PC-9 (cell line): Measurements from ENCODE around the gene SYT11. TPM values are rescaled to one million over a fixed set of nuclear protein-coding genes. Genes with fewer than 3 reads are reported as not detected.
A peak's percentile ranks its signal among the peaks of the same experiment; 100 is the strongest.

Source experiments
- BruUV-seq: library from RNA; stranded (reverse); fragments of 400-500 nt; replicated peaks from 2 replicates; lab custom pipeline; 2021; lab: Mats Ljungman, UMichigan
- CTCF ChIA-PET: fragments of 300-600 bp; sonication (Branson Sonifier 250); formaldehyde crosslinking; loops from one replicate; lab custom pipeline; 2022; ENCODE audit warnings: antibody characterized with exemption; lab: Charles Lee
- POLR2A ChIA-PET: fragments of 300-600 bp; sonication (Branson Sonifier 250); formaldehyde crosslinking; loops from one replicate; lab custom pipeline; 2022; ENCODE audit warnings: antibody characterized with exemption; ENCODE audit not compliant: unreplicated experiment; lab: Charles Lee
- DNase-seq, 2 experiments: peaks; one replicate each; pipeline versions ENCODE4 v3.0.0 to v3.0.0-alpha.2; 2015 to 2022; ENCODE audit warnings: mixed read lengths in 1 of 2
- H2AFZ ChIP-seq: fragments of 200-600 bp; sonication (generic); 2 replicates; pipeline ENCODE4 v1.8.1; 2017; ENCODE audit warnings: antibody characterized with exemption
- H3F3A ChIP-seq: fragments of 200-600 bp; sonication (generic); 2 replicates; pipeline ENCODE4 v1.8.1; 2017; ENCODE audit warnings: antibody characterized with exemption, mild to moderate bottlenecking, low read depth; ENCODE audit not compliant: insufficient read depth
- H3K27ac ChIP-seq: fragments of 200-600 bp; sonication (generic); 2 replicates; pipeline ENCODE4 v1.6.1; 2016; ENCODE audit warnings: mixed run types
- H3K27me3 ChIP-seq: fragments of 200-600 bp; sonication (generic); 2 replicates; pipeline ENCODE4 v1.6.1; 2016; ENCODE audit warnings: low read depth, mixed run types; ENCODE audit not compliant: insufficient read depth
- H3K36me3 ChIP-seq: fragments of 200-600 bp; sonication (generic); 2 replicates; pipeline ENCODE4 v1.6.1; 2016; ENCODE audit warnings: low read depth, mixed run types
- H3K4me1 ChIP-seq: fragments of 200-600 bp; sonication (generic); replicated peaks from 2 replicates; pipeline ENCODE4 v1.6.1; 2016; ENCODE audit warnings: mixed run types; ENCODE audit not compliant: insufficient read depth
- H3K4me2 ChIP-seq: fragments of 200-600 bp; sonication (generic); 2 replicates; pipeline ENCODE4 v1.6.1; 2017; ENCODE audit warnings: mixed run types
- H3K4me3 ChIP-seq: fragments of 200-600 bp; sonication (generic); 2 replicates; pipeline ENCODE4 v1.6.1; 2016; ENCODE audit warnings: mixed run types
- H3K79me2 ChIP-seq: fragments of 200-600 bp; sonication (generic); 2 replicates; pipeline ENCODE4 v1.6.1; 2017; ENCODE audit warnings: low read depth, mixed run types
- H3K9me2 ChIP-seq: fragments of 200-600 bp; sonication (generic); 2 replicates; pipeline ENCODE4 v1.8.1; 2017; ENCODE audit warnings: mild to moderate bottlenecking; ENCODE audit not compliant: insufficient read depth
- H3K9me3 ChIP-seq: fragments of 200-600 bp; sonication (generic); 2 replicates; pipeline ENCODE4 v1.8.1; 2016; ENCODE audit warnings: low read depth; ENCODE audit not compliant: insufficient read depth
- H4K20me1 ChIP-seq: fragments of 200-600 bp; sonication (generic); 2 replicates; pipeline ENCODE4 v1.8.1; 2017; ENCODE audit not compliant: insufficient read depth
- EZH2 ChIP-seq: fragments of 200-600 bp; sonication (generic); IDR thresholded peaks from 2 replicates; pipeline ENCODE4 v1.8.0; 2017; ENCODE audit warnings: antibody characterized with exemption, low read depth
- intact Hi-C: fragments of 100-400 bp; cut with micrococcal nuclease; formaldehyde crosslinking; loops from one replicate; pipeline ENCODE4 v1.10.0; 2022; ENCODE audit not compliant: unreplicated experiment
- total RNA-seq: library from RNA; stranded (reverse); gene quantifications from 2 replicates; pipeline ENCODE4 v1.2.3, GENCODE V29; 2021
- TF ChIP-seq, protein P1 (sequence below): fragments of 200-600 bp; sonication (generic); conservative IDR thresholded peaks from 2 replicates; pipeline ENCODE4 v1.6.1; 2017; ENCODE audit warnings: mixed run types, antibody characterized with exemption, mild to moderate bottlenecking, moderate library complexity

The SYT11 gene
- total RNA-seq, 1 experiment from 2014 or later, result 0.09 TPM

DNA sequence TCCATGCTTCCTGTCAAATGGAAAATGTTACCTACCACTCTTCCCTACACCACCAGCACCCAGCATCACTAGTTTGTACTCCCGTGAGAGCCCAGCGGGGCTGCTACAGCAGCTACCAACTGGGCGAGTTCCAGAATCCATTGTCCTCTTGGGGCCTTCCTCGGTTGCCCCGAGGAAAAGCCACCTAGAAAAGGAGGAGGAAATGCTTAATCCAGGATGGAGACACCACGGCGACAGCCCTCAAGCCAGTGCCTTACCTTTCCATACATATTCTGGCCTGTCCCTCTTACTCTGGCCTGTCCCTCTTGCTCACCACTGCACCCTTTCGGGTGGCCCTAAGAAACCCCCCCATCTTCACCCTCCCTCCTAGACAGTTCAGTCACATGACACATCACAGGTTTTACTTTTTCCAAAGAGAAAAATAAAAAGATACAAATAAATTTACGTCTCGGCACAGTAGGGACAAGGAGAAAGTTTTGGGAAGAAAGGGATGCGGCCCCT is 51.3 kb downstream of the SYT11 start:
- TF ChIP-seq EZH2, result no peak
- TF ChIP-seq, protein P1, sequence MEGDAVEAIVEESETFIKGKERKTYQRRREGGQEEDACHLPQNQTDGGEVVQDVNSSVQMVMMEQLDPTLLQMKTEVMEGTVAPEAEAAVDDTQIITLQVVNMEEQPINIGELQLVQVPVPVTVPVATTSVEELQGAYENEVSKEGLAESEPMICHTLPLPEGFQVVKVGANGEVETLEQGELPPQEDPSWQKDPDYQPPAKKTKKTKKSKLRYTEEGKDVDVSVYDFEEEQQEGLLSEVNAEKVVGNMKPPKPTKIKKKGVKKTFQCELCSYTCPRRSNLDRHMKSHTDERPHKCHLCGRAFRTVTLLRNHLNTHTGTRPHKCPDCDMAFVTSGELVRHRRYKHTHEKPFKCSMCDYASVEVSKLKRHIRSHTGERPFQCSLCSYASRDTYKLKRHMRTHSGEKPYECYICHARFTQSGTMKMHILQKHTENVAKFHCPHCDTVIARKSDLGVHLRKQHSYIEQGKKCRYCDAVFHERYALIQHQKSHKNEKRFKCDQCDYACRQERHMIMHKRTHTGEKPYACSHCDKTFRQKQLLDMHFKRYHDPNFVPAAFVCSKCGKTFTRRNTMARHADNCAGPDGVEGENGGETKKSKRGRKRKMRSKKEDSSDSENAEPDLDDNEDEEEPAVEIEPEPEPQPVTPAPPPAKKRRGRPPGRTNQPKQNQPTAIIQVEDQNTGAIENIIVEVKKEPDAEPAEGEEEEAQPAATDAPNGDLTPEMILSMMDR, result no peak
- peaks cover 68% of the 10 kb centered on the region for H3F3A ChIP-seq
- H3K36me3 ChIP-seq, result peaks cover 55% of the 10 kb centered on the region
- no peaks in the 10 kb centered on the region for H3K27me3 ChIP-seq
- peak overlapping the region; percentile 94 for H3K27ac ChIP-seq
- peak overlapping the region; percentile 73 for H3K4me3 ChIP-seq
- POLR2A ChIA-PET, result no interaction called here
- no TSS peak for BruUV-seq
- intact Hi-C loops, result loop anchor here (2.0 to 5.0 kb wide), 2 partner anchors 18 to 53 kb away; partner anchors contain the start of genes GON4L and SYT11
- peaks cover 45% of the 10 kb centered on the region for H3K4me1 ChIP-seq
- CTCF ChIA-PET, result interaction anchor here (0.6 kb wide), 1 partner anchor 259 kb away, joined by 8 read pairs; no protein-coding TSS in a partner anchor
- H3K4me2 ChIP-seq, result peak overlapping the region; percentile 87
- H3K79me2 ChIP-seq, result peaks cover 36% of the 10 kb centered on the region
- peak overlapping the region; percentile 55; the same call in 1 of the 2 replicates for H2AFZ ChIP-seq
- peak in 1 of 2 experiments; percentile 39 for DNase-seq
- H3K9me3 ChIP-seq, result no peaks in the 10 kb centered on the region
- peaks cover 5% of the 10 kb centered on the region for H4K20me1 ChIP-seq
- no peaks in the 10 kb centered on the region for H3K9me2 ChIP-seq

DNA sequence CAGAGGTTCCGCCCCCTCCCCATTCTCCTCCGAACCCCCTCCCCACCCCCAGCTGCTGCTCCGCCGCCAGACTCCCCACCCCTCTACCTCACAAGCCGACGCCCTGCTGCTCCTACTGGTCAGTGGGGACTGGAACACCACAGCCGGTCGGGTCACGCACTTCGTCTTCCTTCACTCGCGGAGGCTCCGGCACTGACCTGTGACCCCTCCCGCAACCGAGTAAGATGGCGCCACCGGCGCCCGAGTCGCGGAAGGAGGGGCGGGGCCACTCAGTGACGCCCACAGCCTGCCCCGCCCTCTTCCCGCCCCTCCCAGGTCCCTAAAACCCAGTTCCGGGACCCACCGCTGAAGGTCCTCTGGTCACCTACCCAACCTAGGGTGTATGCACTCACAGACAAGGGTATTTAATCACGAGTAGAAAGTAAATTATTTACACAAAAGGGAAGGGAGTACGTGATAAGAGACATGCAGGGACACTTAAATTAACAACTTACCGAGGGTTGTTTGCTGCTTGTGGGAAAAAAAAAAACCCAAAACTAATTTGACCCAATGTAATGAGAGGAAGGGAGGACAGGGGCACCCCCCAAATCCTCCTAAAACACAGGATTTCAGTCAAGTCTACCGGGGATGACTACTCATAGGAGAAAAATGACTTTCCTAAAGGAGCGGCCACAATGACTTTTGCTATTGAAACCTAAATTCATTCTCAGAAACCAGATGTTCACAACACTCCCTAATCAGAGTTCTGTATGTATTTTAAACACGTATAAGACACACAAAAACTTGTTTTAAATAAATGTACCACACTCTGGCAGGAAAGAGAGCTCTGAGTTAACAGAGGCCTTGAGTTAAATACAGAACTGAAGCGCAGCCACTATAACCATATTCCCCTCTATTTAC is 52.0 kb downstream of the SYT11 start, which contains the start of gene RIT1:
TSS of gene RIT1 (minus strand) at position 194 of the 900 bp plus-strand sequence. CDS start 588 bp downstream, outside the sequence.
- peaks cover 45% of the 10 kb centered on the region for H3K4me1 ChIP-seq
- H3K27me3 ChIP-seq, result no peaks in the 10 kb centered on the region
- peaks cover 75% of the 10 kb centered on the region for H3F3A ChIP-seq
- BruUV-seq, result TSS peak; percentile 78
- peak within 1 kb of the TSS; percentile 87 for H3K4me2 ChIP-seq
- TF ChIP-seq EZH2, result no peak
- TF ChIP-seq, protein P1, result no peak
- peaks cover 9% of the 10 kb centered on the region for H4K20me1 ChIP-seq
- H3K9me3 ChIP-seq, result no peaks in the 10 kb centered on the region
- no peaks in the 10 kb centered on the region for H3K9me2 ChIP-seq
- H3K27ac ChIP-seq, result peak within 1 kb of the TSS; percentile 94
- intact Hi-C loops, result loop anchor here (2.0 to 5.0 kb wide), 2 partner anchors 19 to 54 kb away; partner anchors contain the start of genes GON4L and SYT11
- CTCF ChIA-PET, result no interaction called here
- POLR2A ChIA-PET, result interaction anchor here (0.7 kb wide), 1 partner anchor 171 kb away, joined by 3 read pairs; no protein-coding TSS in a partner anchor
- peak within 1 kb of the TSS; percentile 73 for H3K4me3 ChIP-seq
- peak; percentile 69 to 81 for DNase-seq
- H3K79me2 ChIP-seq, result peaks cover 36% of the 10 kb centered on the region
- H2AFZ ChIP-seq, result peak within 1 kb of the TSS; percentile 55; the same call in 1 of the 2 replicates
- H3K36me3 ChIP-seq, result peaks cover 56% of the 10 kb centered on the region

DNA sequence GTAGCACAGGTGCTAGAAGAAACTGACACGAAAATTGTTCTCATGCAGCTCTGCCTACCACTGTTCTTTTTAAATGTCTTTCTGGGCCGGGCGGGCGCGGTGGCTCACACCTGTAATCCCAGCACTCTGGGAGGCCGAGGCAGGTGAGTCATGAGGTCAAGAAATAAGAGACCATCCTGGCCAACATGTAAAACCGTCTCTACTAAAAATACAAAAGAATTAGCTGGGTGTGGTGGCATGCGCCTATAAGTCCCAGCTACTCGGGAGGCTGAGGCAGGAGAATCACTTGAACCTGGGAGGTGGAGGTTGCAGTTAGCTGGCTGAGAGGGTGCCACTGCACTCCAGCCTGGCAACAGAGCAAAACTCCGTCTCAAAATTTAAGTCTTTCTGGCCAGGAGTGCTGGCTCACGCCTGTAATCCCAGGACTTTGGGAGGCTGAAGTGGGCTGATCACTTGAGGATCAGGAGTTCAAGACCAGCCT is 52.7 kb downstream of the SYT11 start:
- Histone ChIP-seq H4K20me1 (peaks cover 12% of the 10 kb centered on the region), H3K9me2 (no peaks in the 10 kb centered on the region), H3K27ac (peak overlapping the region; percentile 94), H3K36me3 (peaks cover 59% of the 10 kb centered on the region), H3K4me2 (peak overlapping the region; percentile 87), H3K27me3 (no peaks in the 10 kb centered on the region), H3K9me3 (no peaks in the 10 kb centered on the region), H3K79me2 (peaks cover 35% of the 10 kb centered on the region), H2AFZ (no peak overlapping the region), H3F3A (peaks cover 82% of the 10 kb centered on the region), H3K4me3 (peak overlapping the region; percentile 73; the same call in 1 of the 2 replicates), H3K4me1 (peaks cover 45% of the 10 kb centered on the region)
- CTCF ChIA-PET, result no interaction called here
- POLR2A ChIA-PET, result interaction anchor here (0.7 kb wide), 1 partner anchor 171 kb away, joined by 3 read pairs; no protein-coding TSS in a partner anchor
- BruUV-seq, result no TSS peak
- TF ChIP-seq, protein P1, result no peak
- no peak for TF ChIP-seq EZH2
- intact Hi-C loops, result loop anchor here (5.0 kb wide), 1 partner anchor 55 kb away; the partner anchor contains the start of genes GON4L and SYT11
- DNase-seq, result peak; percentile 43 to 66
